GM12873 (cell line): ENCODE data around the gene ADCY2.
A peak's percentile ranks its signal among the peaks of the same experiment; 100 is the strongest.

Experiments
- TF ChIP-seq, protein P1 (sequence below): IDR thresholded peaks from 2 replicates; pipeline ENCODE4 v1.5.1; 2012; ENCODE audit warnings: low read depth, mild to moderate bottlenecking, moderate library complexity, low read length, control low read depth; ENCODE audit not compliant: insufficient read depth; ENCODE audit errors: missing control alignments

ADCY2 gene

GRCh38 chr5:7747728-7748127, 351.8 kb downstream of the ADCY2 start:
- TF ChIP-seq, protein P1, sequence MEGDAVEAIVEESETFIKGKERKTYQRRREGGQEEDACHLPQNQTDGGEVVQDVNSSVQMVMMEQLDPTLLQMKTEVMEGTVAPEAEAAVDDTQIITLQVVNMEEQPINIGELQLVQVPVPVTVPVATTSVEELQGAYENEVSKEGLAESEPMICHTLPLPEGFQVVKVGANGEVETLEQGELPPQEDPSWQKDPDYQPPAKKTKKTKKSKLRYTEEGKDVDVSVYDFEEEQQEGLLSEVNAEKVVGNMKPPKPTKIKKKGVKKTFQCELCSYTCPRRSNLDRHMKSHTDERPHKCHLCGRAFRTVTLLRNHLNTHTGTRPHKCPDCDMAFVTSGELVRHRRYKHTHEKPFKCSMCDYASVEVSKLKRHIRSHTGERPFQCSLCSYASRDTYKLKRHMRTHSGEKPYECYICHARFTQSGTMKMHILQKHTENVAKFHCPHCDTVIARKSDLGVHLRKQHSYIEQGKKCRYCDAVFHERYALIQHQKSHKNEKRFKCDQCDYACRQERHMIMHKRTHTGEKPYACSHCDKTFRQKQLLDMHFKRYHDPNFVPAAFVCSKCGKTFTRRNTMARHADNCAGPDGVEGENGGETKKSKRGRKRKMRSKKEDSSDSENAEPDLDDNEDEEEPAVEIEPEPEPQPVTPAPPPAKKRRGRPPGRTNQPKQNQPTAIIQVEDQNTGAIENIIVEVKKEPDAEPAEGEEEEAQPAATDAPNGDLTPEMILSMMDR = no peak

- TF ChIP-seq, protein P1 = no peak
Observed at GRCh38 chr5:7749626-7750025, 353.7 kb downstream of the ADCY2 start.

- TF ChIP-seq, protein P1 = no peak
Observed at GRCh38 chr5:7751874-7752273, 355.9 kb downstream of the ADCY2 start.

DNA sequence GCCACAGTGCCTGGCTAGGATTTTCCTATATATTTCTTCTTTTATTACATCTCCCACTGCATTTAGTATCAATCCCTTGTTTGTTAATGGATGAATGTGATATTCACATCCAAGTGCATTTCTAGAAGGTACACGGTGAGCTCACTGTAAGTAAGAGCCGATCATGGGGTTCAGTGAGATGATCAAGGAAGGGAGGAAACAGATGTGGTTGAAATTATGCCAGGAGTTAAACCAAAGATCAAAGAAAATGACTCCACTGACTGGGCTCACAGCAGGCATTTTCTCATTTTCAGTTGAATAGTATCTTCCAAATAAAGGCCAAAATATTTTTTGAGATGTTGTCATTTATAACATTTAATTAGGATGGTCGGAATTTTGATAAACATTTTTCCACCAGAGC, 357.2 kb downstream of the ADCY2 start:
- TF ChIP-seq, protein P1 = no peak

DNA sequence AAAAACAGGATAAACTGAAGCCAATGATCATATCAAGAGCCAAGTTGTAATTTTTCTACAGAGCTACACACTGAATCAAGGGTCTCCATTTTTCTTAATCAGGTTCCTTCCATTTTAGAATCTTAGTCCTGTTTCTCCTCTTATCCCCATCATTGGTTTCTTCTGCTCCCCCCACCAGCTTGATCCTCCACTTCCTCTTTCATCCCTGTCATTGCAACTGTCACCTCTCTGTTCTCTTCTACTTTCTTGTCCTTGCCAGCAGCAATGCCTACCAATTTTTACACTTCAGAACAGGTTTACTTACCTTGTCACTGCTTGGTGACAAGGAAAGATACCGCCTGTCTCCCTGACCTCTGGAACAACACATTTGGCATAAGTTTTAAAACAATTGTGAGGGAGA, 357.7 kb downstream of the ADCY2 start:
- TF ChIP-seq, protein P1 = no peak

GRCh38 chr5:7754490-7754889, 358.6 kb downstream of the ADCY2 start:
- TF ChIP-seq, protein P1 = no peak

DNA sequence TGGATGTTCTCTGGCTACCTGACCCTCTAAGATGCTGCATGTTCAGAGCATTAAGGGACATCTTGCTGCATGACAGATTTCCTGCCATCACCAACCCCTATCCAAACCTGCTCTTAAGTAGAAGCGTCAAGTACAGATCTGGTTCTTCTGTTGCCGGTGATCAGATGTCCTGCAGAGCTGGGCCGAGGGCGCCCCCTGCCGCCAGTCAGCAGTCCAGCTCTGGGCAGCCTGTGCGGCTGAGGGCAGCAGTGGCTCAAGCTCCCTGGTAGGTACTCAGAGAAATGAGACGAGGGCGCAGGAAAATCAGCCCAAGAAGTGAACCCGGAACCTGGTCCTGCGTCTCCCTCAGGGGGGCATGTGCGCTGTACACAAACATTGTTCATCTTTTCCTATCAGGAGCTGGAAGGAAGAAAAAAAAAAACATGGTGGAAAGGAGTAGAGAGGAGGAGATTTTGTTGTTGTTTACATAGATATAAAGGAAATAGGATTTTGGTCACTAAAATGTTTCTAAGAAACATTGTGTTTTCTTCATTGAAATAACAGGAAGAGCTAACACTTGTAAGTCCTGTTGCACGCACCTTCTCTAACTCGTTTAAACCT, 359.2 kb downstream of the ADCY2 start:
- TF ChIP-seq, protein P1 = peak; percentile 94
